ENCODE data around the gene RBM20. TPM values are rescaled to one million over a fixed set of nuclear protein-coding genes. Genes with fewer than 3 reads are reported as not detected.

RBM20 gene
- total RNA-seq, result 2.7 TPM

DNA sequence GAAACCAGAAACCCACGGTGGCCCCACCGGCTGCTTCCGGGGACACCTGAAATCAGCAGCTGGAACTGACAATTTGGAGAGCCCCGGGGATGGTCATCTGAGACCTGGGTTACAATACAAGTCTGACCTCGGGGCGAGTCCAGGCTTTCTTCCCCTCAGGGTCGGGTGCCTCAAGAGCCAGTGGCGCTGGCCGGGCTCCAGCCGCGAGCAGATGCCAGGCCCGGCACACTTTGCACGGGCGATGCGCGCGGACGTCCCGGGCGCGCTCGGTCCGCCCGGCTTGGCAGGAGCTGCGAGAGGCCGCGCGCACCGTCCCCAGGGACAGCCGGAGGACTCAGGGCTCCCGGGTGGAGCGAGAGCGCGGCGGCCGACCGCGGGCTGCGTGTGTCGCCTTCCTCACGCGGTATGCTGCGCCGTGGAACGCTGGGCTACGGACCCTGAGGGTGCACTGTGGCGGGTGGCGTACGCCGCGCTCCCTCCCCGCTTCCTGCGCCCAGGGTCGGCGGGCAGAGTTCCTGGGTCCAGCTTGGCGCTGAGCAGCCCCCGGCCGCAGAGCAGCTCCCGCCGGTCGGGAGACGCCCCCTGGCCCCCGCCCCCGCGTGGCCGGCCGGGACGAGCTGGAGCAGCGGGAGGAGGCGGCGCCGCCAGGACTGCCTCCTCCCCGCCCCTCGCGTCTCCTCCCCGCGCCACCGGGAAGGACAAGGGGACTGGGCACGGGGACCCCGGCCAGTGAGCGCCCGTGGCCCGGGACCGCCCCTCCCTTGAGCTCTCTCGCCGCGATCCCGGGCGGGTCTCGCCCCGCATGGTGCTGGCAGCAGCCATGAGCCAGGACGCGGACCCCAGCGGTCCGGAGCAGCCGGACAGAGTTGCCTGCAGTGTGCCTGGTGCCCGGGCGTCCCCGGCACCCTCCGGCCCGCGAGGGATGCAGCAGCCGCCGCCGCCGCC, at the start of gene RBM20:
RBM20 (plus strand) TSS at position 684 of the 945 bp plus-strand sequence; CDS start at position 803, 119 bp downstream.

DNA sequence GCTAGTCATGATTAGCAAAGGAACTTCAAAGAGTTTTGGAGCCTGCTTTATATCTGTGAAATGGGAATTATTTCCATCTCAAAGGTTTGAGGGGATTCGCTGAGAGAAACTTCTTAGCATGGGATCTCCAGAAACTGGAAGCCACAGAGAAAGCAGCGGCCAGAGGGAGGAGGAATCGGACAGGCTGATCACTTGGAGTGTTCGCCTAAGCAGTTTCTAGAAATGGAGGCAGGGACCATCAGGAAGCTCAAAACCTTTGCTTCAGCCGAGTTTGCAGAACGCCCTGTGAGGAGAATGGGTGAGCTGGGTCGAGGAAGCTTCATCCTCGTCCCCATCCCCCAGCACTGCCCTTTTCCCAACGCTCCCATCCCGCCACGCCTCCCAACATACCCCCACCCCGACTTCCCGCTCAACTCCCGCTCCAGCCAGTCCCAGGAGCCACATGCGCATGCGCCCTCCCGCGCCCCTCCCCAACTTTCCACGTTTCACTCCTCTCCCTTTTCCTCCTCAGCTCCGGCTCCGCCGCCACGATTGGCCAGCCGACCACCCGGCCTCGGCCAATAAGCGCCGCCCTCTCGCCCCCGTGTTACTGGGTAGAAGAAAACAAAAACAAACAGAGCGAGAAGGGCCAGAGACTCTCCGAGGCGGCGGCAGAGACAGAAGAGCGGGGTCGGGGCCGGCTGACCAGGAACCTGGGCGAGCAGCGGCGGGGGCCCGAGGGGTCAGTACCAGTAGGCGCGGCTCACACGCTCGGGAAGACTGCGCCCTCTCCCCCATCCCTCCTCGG, 227.4 kb downstream of the RBM20 start, which contains the start of gene PDCD4:
PDCD4 (plus strand) TSS at position 631 of the 787 bp plus-strand sequence. CDS start 4,100 bp downstream, outside the sequence.

Other genes with a start within 250 kb of the RBM20 start
- gene DUSP5, start 146.4 kb upstream of the RBM20 start, total RNA-seq, result 38.1 TPM
- 93.5 TPM for gene SMC3, start 76.6 kb upstream of the RBM20 start, total RNA-seq
- 155 TPM for gene PDCD4, start 227.6 kb downstream of the RBM20 start, total RNA-seq